ENCODE results near the gene IPCEF1.

IPCEF1 gene

DNA sequence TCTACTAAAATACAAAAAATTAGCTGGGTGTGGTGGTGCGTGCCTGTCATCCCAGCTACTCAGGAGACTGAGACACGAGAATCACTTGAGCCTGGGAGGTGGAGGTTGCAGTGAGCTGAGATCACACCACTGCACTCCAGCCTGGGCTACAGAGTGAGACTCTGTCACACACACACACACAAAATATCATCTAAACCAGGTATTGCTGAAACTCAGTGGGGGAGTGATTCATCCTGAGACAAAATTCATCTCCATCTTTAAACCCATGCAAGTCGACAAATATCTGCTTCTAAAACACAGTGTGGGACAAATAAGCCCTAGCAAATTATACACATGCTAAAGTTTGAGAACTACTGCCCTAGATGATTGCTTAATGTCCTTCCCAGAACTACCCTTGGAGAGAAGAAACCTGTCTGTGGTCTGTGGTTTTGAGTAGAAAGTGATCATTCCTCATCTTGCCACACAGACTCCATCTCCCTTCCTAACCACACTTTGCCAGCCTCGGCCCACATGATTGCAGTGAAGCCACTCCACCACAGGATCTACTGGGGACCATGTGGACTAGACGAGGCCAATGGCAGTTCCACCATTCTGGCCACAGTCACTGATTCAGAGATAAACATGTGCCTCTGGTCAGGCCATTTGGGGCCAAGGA is 187.3 kb downstream of the IPCEF1 start:
- in situ Hi-C loops (cut with HindIII; ENCODE audit: low sequenced_read_pairs) = no loop called here

DNA sequence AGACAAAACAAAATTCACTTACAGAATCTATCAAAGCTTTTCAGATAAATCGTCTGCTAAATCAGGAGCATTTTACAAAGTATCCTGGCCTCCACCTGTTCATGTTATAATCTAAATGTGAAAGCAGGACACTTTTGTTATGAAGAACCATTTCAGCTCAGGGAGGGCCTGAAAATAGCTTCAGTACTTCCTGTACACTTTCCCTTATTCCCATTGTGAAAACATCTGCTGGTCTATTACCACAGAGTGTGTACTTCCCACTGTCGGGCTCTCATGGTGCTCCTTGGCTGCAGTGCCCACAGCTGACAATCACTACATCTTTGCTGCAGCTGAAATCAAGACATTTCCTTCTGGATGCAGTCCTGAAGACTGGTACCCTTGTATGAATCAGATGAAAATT is 189.5 kb downstream of the IPCEF1 start:
- in situ Hi-C loops (cut with HindIII; ENCODE audit: low sequenced_read_pairs) = no loop called here

GRCh38 chr6:154166140-154166539 is 190.5 kb downstream of the IPCEF1 start:
- in situ Hi-C loops (cut with HindIII; ENCODE audit: low sequenced_read_pairs) = no loop called here

DNA sequence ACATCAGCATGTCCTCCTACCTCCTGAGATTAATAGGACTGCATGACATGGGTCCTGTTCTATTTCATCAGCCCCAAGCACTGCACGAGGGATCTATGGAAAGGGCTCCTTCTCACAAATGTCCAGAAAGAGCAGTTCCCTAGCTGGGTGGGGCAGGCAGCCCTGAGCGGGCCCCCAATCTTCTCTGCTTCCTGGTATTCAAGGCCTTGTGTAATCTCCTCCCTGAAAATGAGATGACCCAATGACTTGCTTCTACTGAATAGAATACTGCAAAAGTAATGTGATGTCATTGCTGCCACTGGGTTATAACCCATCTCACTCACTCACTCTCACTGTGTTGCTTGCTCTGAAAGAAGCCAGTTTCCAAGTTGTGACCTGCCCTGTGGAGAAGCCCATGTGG is 191.1 kb downstream of the IPCEF1 start:
- in situ Hi-C loops (cut with HindIII; ENCODE audit: low sequenced_read_pairs) = no loop called here

DNA sequence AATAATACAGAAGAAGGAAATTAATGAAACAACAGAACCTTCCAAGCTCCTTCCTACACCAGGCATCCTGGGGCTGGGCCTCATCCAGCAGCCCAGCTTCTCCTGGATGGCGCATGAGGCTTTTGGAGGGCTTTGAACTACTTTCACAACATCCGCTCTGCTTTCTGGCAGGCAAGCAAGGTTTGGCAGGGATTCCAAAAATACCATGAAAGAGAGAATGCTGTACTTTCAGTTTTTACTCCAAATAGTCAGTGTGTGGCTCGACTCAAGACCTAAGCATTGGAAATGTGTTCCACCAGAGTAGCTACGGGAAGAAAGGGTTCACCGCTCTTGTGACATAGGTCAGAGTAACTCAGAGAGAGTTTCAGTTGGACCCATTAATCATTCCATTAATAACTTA is 192.2 kb downstream of the IPCEF1 start:
- in situ Hi-C loops (cut with HindIII; ENCODE audit: low sequenced_read_pairs) = no loop called here

DNA sequence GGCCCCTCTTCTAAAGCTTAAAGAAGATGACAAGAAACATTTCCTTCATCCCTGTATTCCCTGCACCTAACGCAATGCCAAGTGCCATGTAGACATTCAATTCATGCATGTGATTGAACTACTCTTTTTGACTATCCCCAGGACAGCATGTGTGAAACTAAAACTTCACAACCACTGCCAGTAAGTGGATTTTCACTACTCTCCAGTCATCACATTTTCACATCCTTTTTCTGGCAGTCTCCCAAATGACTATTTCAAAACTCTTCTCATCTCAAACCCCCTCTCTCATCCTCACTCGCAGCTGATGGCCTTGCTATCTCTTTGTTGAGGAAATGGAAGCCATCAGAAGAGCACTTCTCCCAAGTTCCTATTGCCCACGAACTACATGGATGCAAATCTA is 194.9 kb downstream of the IPCEF1 start:
- in situ Hi-C loops (cut with HindIII; ENCODE audit: low sequenced_read_pairs) = no loop called here

DNA sequence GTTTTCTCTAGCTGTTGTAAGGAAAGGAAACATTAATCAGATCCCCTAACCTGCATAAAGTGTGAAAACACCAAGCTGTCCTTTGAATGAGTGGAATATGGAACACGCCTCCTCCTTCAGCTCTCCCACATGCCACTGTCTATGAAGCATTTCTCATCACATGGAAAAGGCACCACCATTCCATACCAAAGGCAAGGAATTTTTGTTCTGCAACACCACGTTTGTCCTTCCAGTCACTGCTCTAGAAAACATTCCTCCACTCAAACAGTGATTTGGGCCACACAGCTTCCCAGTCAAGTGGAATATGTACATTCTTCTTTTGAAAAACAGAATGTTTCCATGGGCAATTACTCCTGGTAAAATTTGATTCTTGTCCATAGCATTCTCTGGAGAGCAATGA is 197.5 kb downstream of the IPCEF1 start:
- in situ Hi-C loops (cut with HindIII; ENCODE audit: low sequenced_read_pairs) = no loop called here

- in situ Hi-C loops (cut with HindIII; ENCODE audit: low sequenced_read_pairs) = no loop called here
Observed at GRCh38 chr6:154157706-154158105, 198.9 kb downstream of the IPCEF1 start.

- in situ Hi-C loops (cut with HindIII; ENCODE audit: low sequenced_read_pairs) = no loop called here
Observed at GRCh38 chr6:154157082-154157481, 199.5 kb downstream of the IPCEF1 start.

- in situ Hi-C loops (cut with HindIII; ENCODE audit: low sequenced_read_pairs) = no loop called here
Observed at GRCh38 chr6:154156135-154156896, 200.3 kb downstream of the IPCEF1 start.

- in situ Hi-C loops (cut with HindIII; ENCODE audit: low sequenced_read_pairs) = no loop called here
Observed at GRCh38 chr6:154154389-154154967, 202.1 kb downstream of the IPCEF1 start.

DNA sequence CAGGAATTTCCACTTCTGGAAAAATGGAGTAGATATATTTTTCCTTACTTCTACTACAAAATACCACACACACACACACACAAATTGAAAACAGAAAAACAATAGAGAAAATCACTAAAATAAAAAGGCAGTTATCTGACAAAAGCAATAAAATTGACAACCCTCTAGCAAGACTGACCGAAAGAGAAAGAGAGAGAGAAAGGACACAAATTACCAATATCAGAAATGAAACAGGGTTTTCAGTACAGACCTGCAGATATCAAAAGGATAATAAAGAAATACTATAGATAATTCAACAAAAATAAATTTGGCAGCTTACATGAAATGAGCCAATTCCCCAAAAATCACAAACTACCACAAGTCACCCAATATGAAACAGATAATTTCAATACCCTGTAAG is 212.8 kb downstream of the IPCEF1 start:
- in situ Hi-C loops (cut with HindIII; ENCODE audit: low sequenced_read_pairs) = no loop called here

- in situ Hi-C loops (cut with HindIII; ENCODE audit: low sequenced_read_pairs) = no loop called here
Observed at GRCh38 chr6:154140743-154141142, 215.9 kb downstream of the IPCEF1 start.

DNA sequence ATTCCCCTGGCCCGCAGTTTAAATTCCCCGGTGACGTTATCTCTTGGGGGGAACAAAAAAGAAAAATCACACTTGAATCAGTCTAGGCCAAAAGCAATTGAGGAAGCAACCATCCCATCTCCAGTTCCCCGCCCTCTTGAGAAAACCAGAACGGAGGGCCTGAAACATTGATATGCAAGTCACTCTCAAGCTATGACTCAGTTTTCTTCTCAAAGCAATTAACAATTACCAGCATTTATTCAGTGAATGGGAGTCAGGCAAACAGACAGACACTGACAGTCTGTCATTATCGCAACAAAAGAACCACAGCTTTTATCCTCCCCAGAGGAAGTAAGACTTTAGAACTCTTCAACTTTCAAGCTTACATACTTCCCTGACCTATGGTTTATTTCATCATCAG is 216.7 kb downstream of the IPCEF1 start:
- in situ Hi-C loops (cut with HindIII; ENCODE audit: low sequenced_read_pairs) = no loop called here

- in situ Hi-C loops (cut with HindIII; ENCODE audit: low sequenced_read_pairs) = no loop called here
Observed at GRCh38 chr6:154138793-154139192, 217.8 kb downstream of the IPCEF1 start.

GRCh38 chr6:154134471-154135147 is 222.0 kb downstream of the IPCEF1 start:
- in situ Hi-C loops (cut with HindIII; ENCODE audit: low sequenced_read_pairs) = no loop called here

- in situ Hi-C loops (cut with HindIII; ENCODE audit: low sequenced_read_pairs) = no loop called here
Observed at GRCh38 chr6:154127657-154128056, 228.9 kb downstream of the IPCEF1 start.

- in situ Hi-C loops (cut with HindIII; ENCODE audit: low sequenced_read_pairs) = no loop called here
Observed at GRCh38 chr6:154125421-154125820, 231.2 kb downstream of the IPCEF1 start.

DNA sequence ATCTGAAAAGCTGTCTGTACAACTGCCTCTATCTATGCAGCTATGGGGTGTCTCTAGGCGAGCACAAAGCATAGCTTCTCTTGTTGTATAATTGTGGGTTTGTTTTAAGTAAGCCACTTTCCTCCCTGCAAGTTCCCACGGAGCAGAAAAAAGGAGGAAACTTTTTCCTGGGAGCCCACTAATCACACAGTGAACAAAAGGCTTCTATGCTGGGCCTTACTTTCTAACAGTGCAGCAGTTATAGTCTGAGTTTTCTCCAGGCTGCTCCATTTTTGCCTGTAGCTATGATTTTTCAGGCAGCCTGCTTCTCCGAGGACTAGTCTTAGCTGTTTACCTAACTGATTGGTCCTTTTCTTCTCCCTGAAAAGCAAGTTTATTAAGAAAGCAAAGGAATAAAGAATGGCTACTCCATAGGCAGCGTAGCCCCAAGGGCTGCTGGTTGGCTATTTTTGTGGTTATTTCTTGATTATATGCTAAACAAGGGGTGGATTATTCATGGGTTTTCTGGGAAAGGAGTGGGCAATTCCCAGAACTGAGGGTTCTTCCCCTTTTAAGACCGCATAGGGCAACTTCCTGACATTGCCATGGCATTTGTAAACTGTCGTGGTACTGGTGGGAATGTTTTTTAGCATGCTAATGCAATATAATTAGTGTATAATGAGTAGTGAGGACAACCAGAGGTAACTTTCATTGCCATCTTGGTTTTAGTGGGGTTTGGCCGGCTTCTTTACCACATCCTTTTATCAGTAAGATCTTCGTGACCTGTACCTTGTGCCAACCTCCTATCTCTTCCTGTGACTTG is 233.2 kb downstream of the IPCEF1 start:
- in situ Hi-C loops (cut with HindIII; ENCODE audit: low sequenced_read_pairs) = no loop called here

DNA sequence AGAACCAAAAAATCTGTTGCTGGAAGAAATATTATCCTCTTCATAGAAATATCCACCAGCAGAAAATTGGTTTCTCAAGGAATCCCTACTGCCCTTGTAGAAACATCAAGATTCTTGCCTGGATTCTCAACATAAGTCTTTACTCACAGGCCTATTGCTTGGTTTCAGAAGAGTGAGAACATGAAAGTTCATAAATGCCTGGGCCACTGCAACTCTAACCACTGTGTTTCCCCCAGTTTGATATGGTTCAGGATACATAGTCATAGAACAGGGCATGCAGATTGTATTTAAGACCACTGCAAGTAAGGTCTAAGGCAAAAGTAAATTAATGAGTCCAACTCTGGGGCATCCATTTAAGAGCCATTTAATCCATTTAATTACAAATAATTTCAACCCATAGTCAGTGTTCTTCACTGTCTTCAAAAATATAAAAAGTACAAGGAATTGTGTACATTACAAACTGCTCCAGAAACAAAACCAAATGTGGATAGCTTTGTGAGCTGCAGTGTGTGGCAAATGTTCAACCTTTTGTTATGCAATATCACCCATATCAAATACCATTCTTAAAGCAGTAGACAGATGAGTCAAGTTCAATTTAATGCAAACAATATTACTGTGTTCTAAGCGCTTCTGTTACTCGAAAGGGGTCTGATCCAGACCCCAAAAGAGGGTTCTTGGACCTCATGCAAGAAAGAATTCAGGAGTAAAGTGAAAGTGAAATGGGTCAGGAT is 234.2 kb downstream of the IPCEF1 start:
- in situ Hi-C loops (cut with HindIII; ENCODE audit: low sequenced_read_pairs) = no loop called here

All from DLD1 (cell line).